Hematopoietic multipotent progenitor cell treated with erythropoietin and hydrocortisone succinate and interleukin-3 and kit ligand, for 6 days (in vitro differentiated cells): Measurements from ENCODE around the gene STX8.
A peak's percentile ranks its signal among the peaks of the same experiment; 100 is the strongest.

ENCODE experiments used
- DNase-seq: peaks from one replicate; pipeline ENCODE4 v3.0.0-alpha.2; 2015

STX8 gene

GRCh38 chr17:9219631-9220397 lies 355.8 kb downstream of the STX8 start:
- no peak for DNase-seq

GRCh38 chr17:9218911-9219310 lies 356.7 kb downstream of the STX8 start:
- no peak for DNase-seq

GRCh38 chr17:9218064-9218635 lies 357.5 kb downstream of the STX8 start:
- no peak for DNase-seq

GRCh38 chr17:9217151-9218056 lies 358.2 kb downstream of the STX8 start:
- DNase-seq: no peak

GRCh38 chr17:9215465-9215864 lies 360.2 kb downstream of the STX8 start:
- no peak for DNase-seq

- no peak for DNase-seq
Measured at GRCh38 chr17:9213303-9213640, 362.3 kb downstream of the STX8 start.

- no peak for DNase-seq
Measured at GRCh38 chr17:9212376-9213302, 363.0 kb downstream of the STX8 start.

GRCh38 chr17:9211133-9211765 lies 364.4 kb downstream of the STX8 start:
- no peak for DNase-seq

GRCh38 chr17:9209781-9210370 lies 365.7 kb downstream of the STX8 start:
- no peak for DNase-seq

- no peak for DNase-seq
Measured at GRCh38 chr17:9209347-9209746, 366.3 kb downstream of the STX8 start.

GRCh38 chr17:9208381-9209105 lies 367.1 kb downstream of the STX8 start:
- no peak for DNase-seq

GRCh38 chr17:9206741-9207332 lies 368.8 kb downstream of the STX8 start:
- no peak for DNase-seq

GRCh38 chr17:9206410-9206703 lies 369.3 kb downstream of the STX8 start:
- DNase-seq: no peak

- no peak for DNase-seq
Measured at GRCh38 chr17:9205520-9206409, 369.9 kb downstream of the STX8 start.

- DNase-seq: no peak
Measured at GRCh38 chr17:9204637-9205329, 370.8 kb downstream of the STX8 start.

- DNase-seq: peak; percentile 29
Measured at GRCh38 chr17:9203771-9204425, 371.7 kb downstream of the STX8 start.

GRCh38 chr17:9202532-9202931 lies 373.1 kb downstream of the STX8 start:
- no peak for DNase-seq

GRCh38 chr17:9200699-9201359 lies 374.8 kb downstream of the STX8 start:
- DNase-seq: no peak
